ENCODE measurements around the gene INPP5E.

The INPP5E gene

GRCh38 chr9:136445799-136446198 lies 6.2 kb upstream of the INPP5E start:
- FAIRE-seq, result no peak

GRCh38 chr9:136444102-136444501 lies 4.5 kb upstream of the INPP5E start:
- no peak for FAIRE-seq

GRCh38 chr9:136443687-136444086 lies 4.0 kb upstream of the INPP5E start:
- FAIRE-seq, result no peak

- FAIRE-seq, result no peak
Measured at GRCh38 chr9:136443087-136443486, 3.4 kb upstream of the INPP5E start.

- no peak for FAIRE-seq
Measured at GRCh38 chr9:136442265-136442664, 2.6 kb upstream of the INPP5E start.

GRCh38 chr9:136441681-136442245 lies 2.1 kb upstream of the INPP5E start:
- no peak for FAIRE-seq

GRCh38 chr9:136441191-136441680 lies 1.6 kb upstream of the INPP5E start:
- FAIRE-seq, result no peak

GRCh38 chr9:136438548-136439480 lies 831 bp downstream of the INPP5E start:
- no peak for FAIRE-seq

GRCh38 chr9:136437839-136438547 lies 1.7 kb downstream of the INPP5E start:
- FAIRE-seq, result no peak

GRCh38 chr9:136437430-136437829 lies 2.2 kb downstream of the INPP5E start:
- no peak for FAIRE-seq

GRCh38 chr9:136436055-136436634 lies 3.5 kb downstream of the INPP5E start:
- no peak for FAIRE-seq

- FAIRE-seq, result no peak
Measured at GRCh38 chr9:136434580-136435169, 5.0 kb downstream of the INPP5E start.

GRCh38 chr9:136433849-136434579 lies 5.6 kb downstream of the INPP5E start:
- FAIRE-seq, result no peak

- no peak for FAIRE-seq
Measured at GRCh38 chr9:136433043-136433715, 6.5 kb downstream of the INPP5E start.

- FAIRE-seq, result no peak
Measured at GRCh38 chr9:136432591-136432990, 7.1 kb downstream of the INPP5E start.

GRCh38 chr9:136431782-136432350 lies 7.8 kb downstream of the INPP5E start:
- no peak for FAIRE-seq

GRCh38 chr9:136430588-136431234 lies 8.9 kb downstream of the INPP5E start:
- no peak for FAIRE-seq

- FAIRE-seq, result no peak
Measured at GRCh38 chr9:136429683-136430491, 9.8 kb downstream of the INPP5E start.

- no peak for FAIRE-seq
Measured at GRCh38 chr9:136429075-136429628, 10.5 kb downstream of the INPP5E start.
